ENCODE measurements around the gene NELFCD. TPM values are rescaled to one million over a fixed set of nuclear protein-coding genes. Genes with fewer than 3 reads are reported as not detected.

NELFCD gene
- total RNA-seq, 1 donor from 2014 or later, result 107 TPM

DNA sequence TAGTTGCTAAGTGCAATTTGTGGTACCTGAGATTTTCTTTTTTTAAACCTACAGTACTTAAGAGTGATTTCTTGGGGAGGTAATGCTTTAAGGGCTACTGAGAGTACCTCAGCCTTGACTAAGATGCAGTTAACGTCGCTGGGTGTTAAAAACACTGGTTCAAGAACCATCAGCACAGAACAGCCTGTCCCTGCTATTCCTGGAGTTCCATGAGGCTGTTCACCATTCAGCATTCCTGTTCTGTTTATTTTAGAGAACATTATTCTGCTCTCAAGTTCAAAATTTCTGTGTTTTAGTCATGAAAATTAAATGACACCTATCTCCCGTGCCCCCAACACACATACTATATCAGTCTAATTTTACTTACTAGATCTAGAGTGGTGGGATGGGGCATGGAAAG lies 63.2 kb downstream of the NELFCD start:
- DNase-seq (ENCODE audit: low read depth), result no peak

Other genes starting within 250 kb of the NELFCD start
- gene GNAS-AS1, start 130.4 kb upstream of the NELFCD start, total RNA-seq, result under 0.01 and 0.65 TPM in 2 replicates
- 297 and 1,165 TPM in 2 replicates for gene GNAS, start 128.5 kb upstream of the NELFCD start, total RNA-seq
- 244 and 387 TPM in 2 replicates for gene CTSZ, start 26.0 kb downstream of the NELFCD start, total RNA-seq
- gene TUBB1, start 38.2 kb downstream of the NELFCD start, total RNA-seq, result not detected in 2 replicates
- 22.2 and 24.7 TPM in 2 replicates for gene ATP5F1E, start 51.1 kb downstream of the NELFCD start, total RNA-seq
- gene PRELID3B, start 61.5 kb downstream of the NELFCD start, total RNA-seq, result 86.5 and 133 TPM in 2 replicates
- not detected in 2 replicates for gene ZNF831, start 182.6 kb downstream of the NELFCD start, total RNA-seq

Measured in renal cortical epithelial cell (primary cell).